ENCODE results near the gene NBAS.
"Not testable (repeated sequence)": the region's sequence is repeated elsewhere in the genome, so short reads cannot be mapped to it uniquely, and the experiment has no call there.

Gene NBAS

DNA sequence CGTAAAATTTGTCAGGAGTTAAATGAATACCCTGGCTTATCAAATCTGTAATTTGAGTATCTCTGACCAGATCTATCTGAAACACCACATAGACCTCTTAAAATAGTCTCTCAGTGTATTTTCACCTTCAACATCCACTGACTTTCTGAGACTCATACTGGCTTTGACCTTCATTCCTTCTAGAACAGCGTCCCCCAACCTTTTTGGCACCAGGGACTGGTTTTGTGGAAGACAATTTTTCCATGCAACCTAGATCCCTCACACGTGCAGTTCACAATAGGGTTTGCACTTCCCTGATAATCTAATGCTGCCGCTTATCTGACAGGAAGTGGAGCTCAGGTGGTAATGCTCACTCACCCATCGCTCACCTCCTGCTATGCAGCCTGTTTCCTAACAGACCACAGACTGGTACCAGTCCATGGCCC, 3.2 kb downstream of the NBAS start:
- DNase-seq = no peak

DNA sequence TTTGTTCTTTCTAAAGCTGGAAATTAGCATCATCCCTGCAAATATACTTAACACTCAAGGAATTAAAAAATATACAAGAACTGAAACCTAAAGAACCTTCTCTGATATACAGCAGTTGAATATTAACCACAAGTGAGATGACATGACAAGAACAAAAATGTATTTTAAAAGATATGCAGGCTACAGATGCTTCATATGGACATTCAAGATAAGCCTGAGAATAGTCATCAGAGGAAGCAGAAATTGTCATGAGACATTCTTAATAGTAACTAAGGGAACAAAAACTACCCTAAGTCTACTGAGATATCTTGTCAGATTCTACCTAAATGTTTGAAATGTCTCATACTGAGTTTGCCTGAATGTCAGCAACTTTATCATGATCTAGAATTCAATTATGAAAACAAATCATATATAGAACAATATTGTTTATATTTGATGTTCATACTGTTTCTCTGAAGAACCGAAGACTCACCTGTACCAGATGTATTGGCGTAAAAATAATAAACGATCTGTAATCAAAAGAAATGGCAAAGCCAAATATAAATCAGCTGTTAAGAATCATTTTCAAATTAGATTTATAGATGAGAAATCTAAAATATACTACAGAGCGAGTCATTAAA, 4.7 kb downstream of the NBAS start:
- no peak for DNase-seq

DNA sequence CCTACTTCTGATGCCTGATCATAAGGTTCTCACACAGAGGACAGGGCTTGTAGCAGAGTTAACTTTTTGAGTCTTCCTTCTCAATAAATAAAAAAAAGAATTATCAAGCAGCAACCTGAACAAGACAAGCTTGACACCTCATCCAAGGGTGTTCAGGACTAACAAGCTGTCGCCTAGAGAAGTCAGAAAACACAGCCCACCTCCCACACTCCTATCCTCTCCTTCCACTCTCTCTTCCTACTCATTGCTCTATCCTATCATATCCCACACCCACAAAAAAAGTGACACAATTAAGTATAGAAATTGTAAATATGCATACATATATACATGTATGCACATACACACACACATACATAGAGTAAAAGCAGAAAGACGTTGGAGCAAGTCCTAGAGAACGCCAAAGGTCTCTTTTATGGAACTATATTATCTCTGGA, 5.4 kb downstream of the NBAS start:
- DNase-seq = no peak

DNA sequence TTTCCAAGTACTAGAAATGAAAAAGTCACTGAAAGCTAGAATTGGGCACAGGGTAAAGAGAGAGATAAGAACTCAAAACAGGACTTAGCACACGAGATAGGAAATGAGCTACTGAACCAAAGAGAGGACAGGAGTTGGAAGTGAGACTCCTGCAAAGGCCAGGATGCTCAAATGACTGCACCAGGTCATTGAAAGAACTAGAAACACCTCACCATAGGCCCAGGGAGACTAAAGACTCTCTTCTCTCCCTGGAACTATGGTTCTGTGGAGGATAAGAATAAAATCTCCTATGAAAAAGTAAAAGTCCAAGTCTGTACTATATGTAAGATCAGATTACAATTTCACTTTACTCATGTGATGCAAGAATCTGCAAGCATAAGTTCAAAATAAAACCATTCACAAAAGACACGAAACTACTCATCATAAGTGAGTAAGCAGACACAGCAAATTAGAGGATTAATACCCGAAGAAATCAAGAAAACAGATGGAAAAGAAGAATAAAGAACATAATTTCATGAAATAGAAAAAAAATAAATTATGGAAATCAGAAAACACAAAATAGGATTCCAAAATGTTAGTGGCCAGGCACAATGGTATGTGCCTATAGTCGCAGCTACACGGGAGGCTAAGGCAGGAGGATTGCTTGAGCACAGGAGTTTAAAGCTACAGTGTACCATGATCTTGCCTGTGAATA, 6.5 kb downstream of the NBAS start:
- no peak for DNase-seq

DNA sequence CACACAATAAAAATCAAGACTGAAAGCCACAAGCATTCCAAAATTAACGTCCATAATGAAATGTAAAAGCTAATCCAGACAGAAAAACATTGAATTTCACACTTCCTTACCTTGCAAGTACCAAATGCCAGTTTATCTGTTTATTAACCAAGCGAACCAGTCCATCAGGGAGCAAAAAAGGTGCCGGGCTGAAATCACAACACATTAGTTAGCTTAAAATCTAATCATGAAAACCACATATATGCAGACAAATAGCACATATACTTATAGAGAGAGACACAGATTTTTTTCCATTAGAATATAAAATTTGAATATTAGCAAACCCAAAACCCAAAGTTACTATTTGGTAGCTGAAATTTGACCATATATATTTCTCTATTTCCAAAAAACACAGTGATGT, 7.2 kb downstream of the NBAS start:
- no peak for DNase-seq

DNA sequence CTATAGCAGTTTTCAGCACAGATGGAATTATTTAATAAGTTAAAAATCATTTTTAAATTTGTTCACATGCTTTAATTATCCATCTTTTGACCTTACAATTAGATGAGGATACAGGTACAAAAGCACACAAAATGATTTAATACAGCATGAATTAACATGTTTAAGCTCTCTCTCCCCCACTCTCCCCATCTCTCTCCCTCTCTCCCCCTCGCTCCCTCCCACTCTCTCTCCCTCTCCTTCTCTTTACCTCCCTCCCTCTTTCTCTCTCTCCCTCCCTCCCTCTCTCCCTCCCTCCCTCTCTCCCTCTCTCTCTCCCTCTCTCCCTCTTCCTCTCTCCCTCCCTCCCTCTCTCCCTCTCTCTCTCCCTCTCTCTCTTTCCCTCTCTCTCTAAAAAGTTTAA, 7.6 kb downstream of the NBAS start:
- DNase-seq = no peak

DNA sequence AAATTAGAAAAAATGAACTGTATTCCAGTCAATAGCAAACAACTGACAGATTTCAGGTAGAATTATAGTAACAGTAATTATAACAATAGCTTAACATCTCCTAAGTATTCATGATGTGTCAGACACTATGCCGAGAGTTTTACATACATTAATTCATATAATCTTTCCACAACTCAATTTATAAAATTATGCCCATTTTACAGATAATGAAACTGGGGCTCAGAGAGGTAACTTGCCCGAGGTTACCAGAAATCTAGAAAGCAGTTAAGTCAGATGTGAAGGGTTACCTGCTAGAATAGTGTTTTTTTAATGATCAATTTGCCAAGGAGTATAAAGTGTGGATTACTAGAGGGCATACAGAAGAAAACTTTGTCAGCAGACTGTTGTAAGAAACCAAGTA, 12.2 kb downstream of the NBAS start:
- no peak for DNase-seq

DNA sequence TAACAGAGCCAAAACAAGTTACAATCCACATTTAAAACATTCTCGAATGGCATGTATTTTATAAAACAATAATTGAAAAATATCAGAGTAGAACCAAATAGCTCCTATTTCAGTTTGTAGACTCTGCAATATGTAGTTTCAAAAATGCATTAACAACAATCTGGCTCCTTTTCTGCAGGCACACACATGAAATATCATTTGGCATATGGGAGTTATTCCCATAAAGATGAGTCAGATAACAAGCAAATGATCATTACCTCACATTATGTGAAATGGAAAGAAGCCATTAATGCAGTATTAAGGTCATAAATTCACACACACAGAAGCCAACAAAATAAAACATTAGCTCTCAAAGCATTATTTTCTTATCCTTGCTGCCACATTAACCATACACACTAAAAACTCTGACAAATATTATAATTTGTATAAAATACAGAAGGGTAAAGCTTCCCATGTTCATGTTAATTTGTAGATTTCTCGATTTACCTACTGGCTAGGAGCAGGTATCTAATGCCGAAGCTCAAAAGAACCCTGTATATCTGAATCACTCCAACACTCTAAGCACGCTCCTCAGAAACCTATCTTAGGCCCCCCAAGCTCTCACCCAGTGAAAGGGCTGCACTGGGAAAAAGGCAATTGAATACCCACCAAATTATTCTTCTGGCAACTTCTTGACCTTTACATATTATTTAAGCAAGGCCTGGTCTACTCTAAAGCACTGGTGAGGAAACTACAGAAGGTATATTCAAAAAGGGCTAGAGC, 13.8 kb downstream of the NBAS start:
- DNase-seq = no peak

DNA sequence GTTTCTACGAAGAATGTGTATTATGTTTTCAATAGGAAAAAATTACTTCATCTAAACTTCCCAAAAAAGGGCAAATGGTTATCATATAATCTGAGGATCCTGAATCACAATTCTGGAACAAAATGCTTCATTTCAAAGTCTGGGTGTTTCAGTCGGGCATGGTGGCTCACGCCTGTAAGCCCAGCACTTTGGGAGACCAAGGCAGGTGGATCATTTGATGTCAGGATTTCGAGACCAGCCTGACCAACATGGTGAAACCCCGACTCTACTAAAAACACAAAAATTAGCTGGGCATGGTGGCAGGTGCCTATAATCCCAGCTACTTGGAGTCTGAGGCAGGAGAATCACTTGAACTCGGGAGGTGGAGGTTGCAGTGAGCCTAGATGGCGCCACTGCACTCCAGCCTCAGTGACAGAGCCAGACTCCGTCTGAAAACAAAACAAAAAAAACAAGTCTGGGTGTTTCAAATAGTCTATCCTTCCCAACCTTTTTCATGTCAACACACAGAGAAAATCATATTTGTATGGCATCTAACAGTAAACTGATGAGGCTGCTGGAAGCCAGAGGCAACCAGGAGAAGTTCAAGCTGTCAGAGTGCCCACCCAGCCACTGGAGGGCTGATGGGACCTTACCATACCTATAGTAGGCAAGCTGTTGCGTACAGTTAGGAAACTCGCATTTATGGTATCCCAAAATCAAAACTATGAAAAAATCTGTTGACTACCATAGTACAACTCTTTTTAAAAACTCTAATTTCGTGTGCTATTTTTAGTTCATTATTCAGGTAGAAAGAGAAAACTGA, 14.6 kb downstream of the NBAS start:
- no peak for DNase-seq

DNA sequence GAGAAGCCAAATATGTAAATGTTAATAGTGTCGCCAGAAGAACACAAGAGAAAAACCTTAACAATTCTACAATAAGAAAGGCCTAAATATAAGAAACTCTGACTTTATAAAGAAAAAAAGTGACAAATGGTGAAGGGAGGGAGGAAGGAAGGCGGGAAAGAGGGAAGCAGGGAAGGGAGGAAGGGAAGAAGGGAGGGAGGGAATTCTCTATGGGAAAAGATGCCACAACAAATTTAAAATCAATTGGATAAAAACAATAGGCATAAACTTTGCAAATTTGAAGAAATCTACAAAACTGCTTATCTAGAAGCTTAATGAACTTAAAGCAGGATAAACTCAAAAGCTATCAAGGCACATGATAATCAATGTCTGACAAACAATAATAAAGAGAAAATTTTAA, 16.9 kb downstream of the NBAS start:
- no peak for DNase-seq

DNA sequence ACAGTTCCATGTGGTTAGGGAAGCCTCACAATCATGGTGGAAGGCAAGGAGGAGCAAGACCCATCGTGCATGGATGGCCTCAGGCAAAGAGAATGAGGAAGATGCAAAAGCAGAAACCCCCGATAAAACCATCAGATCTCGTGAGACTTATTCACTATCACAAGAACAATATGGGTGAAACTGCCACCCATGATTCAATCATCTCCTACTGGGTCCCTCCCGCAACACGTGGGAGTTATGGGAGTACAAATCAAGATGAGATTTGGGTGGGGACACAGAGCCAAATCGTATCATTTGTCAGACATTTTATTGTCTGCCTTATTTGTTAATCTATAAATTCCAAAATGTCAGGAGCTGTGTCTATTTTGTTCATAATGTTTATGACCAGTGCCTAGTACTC, 17.6 kb downstream of the NBAS start:
- DNase-seq = no peak

DNA sequence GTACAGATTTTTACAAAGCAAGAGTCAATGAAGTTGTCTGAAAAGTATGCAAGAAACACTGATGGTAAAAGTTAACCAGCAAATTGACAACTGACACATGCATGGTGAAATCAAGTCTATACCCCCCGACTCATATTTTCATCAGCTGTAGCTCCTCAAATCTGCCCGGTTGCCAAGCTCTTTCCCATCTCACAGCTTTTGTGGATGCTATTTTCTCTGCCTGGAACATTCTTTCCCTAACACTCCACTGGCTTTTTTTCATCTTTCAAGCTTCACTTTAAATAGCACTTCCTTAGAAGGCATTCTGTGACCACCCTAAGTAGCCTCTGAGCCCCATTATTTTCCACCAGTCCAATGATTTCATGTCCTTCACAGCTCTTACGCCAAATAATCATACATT, 18.1 kb downstream of the NBAS start:
- DNase-seq = no peak

DNA sequence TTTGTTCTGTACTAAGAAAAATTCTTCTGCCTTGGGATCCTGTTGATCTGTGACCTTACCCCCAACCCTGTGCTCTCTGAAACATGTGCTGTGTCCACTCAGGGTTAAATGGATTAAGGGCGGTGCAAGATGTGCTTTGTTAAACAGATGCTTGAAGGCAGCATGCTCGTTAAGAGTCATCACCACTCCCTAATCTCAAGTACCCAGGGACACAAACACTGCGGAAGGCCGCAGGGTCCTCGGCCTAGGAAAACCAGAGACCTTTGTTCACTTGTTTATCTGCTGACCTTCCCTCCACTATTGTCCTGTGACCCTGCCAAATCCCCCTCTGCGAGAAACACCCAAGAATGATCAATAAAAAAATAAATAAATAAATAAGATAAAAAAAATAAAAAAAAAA, 18.9 kb downstream of the NBAS start:
- not testable (repeated sequence) for DNase-seq

DNA sequence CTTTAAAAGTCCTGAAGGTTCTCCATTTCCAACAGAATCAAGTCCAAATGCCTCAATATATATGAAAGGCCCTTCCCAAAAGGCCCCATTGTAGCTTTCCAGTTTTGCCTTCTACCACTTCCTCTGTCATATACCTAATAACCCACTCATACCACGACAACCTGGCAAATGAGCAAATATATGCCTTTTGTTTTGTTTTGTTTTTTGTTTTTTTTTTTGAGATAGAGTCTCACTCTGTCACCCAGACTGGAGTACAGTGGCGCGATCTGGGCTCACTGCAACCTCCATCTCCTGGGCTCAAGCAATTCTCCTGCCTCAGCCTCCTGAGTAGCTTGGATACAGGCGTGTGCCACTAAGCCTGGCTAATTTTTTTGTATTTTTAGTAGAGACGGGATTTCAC, 20.6 kb downstream of the NBAS start:
- DNase-seq = not testable (repeated sequence)

DNA sequence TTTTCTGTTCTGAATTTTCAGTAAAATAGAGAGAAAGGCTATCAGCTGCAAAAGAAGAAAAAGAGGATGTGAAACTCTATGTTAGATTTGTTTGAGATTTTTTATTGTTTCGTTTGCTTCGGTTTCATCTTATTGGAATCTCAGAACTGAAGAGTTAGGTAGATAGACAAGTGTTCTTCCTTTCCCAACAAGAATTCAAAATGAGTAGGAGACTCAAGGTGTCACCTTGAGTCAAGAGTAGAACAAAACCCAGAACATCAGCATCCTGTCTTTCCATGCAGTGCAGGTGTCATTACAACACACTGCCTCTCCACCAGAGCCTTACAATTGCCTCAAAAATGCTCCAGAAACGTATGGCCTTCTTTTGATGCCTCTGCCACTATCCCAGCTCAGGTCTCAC, 21.1 kb downstream of the NBAS start:
- DNase-seq = no peak

DNA sequence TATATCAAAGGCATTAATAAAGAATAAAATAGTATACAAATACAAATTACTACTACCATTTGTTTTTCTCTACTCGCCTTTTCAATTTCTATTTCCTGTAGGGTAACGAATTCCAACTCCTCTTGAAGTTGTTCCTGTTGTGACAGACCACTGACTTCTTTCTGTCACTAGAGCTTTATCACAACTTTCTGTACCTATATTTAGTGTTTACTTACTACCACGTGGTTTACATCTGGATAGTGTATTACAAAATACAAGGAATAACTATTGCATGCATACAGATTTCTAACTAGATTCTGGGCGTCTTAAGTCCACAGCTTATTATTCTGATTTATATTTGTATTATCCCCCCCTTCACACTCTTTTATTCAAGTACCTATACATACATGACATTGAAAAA, 22.3 kb downstream of the NBAS start:
- no peak for DNase-seq

DNA sequence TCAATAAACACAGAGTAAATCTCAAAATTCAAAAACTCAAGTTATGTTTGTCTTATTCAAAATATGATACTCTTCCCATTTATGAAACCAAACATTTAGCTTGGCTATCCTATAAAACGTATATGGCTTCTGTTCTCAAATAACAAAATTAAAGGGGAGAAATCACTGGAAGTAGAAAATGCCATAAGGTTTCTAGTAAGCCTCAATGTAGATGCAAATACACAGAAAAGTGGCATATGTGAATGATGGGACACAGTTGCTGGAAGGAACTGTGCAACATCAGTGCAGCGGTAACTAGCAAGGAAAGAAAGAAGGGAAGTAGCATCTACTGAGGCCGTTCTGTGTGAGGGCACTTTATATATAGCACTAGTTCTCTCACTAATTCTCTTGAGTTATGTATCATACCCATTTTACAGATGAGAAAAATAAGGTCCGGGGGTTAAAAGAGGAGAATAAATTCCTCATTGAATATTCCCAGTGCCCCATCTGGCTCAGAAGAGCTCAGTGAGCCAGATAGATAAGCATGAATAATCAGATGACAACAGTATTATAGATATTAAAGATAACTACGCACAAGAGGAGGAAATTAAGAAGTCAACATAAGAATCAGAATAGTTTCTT, 27.2 kb downstream of the NBAS start:
- no peak for DNase-seq

DNA sequence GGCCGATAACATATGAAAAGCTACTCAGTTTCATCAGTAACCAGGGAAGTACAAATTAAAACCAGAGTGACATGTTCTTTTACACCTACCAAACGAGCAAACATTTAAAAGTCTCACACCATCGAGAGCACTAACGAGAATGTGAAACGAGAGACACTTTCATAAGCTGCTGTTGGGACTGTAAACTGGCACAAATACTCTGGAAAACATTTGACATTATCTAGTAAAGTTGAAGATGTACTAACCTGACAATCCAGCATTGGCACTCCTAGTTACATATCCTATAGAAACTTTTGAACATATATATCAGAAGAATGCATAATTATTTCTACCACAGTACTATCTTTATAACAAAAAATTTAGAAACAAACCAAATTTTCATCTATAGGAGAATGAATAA, 28.1 kb downstream of the NBAS start:
- no peak for DNase-seq

DNA sequence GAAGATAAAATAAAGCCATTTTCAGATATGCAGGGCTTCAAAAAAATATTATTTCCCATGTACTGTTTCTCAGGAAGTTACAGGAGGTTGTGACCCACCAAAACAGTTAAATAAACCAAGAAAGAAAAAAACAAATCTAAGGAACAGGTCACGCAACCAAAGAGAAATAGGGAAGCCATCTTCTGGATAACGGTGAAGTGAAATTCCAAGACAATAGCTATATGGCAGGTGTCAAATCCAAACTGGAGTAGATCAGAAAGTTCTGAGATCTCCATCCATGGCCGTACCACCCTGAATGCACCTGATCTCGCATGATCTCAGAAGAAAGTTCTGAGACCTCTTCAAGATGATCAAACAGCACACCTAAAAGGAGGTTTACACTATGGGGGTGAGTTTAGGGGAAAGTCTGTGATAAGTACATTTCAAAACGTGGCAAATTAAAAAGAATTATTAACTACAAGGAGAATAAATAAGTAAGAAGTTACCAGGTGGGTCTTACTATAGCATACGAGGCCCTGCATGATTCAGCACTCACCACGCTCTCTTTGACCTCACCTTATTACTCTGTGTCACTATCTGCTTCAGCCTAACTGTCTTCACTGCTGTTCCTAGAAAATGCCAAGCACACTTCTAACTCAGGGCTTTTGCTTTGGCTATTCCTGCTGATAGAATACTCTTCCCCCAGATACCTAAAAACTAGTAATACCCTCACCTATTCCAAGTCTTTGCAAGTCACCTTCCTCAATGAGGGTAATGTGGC, 29.9 kb downstream of the NBAS start:
- DNase-seq = no peak

DNA sequence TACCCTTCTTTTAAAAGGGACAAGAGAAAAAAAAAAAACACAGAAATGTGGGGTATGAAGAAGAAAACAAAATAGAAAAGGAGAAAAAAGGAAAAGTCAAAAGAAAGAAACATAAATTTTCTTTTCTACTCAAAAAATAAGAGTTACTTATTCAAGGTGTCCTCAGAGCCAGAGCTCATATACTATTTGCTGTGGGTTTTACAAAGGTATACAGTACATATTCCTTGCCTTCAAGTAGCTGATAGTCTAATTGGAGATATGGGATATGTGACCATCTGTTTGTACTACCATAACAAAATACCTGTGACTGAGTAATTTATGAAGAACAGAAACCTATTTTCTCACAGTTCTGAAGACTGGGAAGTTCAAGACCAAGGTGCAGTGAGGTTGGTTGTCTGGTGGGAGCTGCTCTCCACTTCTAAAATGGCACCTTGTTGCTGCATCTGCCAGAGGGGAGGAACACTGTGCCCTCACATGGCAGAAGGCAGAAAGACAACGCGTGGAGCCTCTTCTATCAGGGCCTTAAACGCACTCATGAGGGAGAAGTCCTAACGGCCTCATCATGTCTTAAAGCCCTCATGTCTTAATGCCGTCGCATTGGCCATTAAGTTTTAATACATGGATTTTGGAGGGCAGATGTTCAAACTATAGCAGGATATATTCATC, 33.9 kb downstream of the NBAS start:
- no peak for DNase-seq

DNA sequence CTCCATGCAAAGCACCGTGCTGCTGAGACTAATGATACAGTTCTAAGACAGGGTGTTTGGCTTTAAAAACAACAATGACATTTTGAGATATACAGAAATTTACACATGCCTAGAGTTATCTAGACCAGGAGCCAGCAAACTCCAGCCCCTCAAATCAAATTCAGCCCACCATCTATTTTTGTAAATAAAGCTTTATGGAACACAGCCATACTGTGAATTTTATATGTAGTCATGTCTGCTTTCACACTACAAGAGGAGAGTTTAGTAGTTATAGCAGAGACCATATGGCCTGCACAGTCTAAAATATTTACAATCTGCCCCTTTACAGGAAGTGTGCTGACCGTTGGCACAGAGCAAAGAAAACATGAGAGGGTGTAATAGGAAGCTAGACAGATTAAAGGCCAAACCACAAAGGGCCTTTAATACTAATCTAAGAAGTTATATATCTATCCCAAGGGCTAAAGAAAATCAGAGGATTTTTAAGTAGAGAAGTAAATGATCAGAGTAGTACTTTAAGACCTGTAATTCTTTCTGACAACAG, 39.4 kb downstream of the NBAS start:
- no peak for DNase-seq

Data from suppressor macrophage treated with lipopolysaccharide for 1 hour (primary cell).